Cardiac septum (tissue), 1 donor: Measurements from ENCODE around the gene USF2. TPM values are rescaled to one million over a fixed set of nuclear protein-coding genes. Genes with fewer than 3 reads are reported as not detected.

ENCODE experiments used
- total RNA-seq: library from RNA; stranded (reverse); fragmentation: NEBNext Ultra II Directional; extraction: Animal tissue kit (Norgen Biotek cat#: 25700); gene quantifications from one replicate; pipeline ENCODE4 v1.2.1, GENCODE V29; 2021
- donor health status: DM: no; HTN: no; CAD: no.

Gene USF2
- total RNA-seq, 1 donor from 2014 or later = 174 TPM

Other genes with a start within 250 kb of the USF2 start
- gene SCN1B, start 238.5 kb upstream of the USF2 start, total RNA-seq = 58.7 TPM
- 4.9 TPM for gene HPN, start 227.2 kb upstream of the USF2 start, total RNA-seq
- gene FXYD3, start 153.1 kb upstream of the USF2 start, total RNA-seq = not detected
- gene LGI4, start 133.9 kb upstream of the USF2 start, total RNA-seq = 8.1 TPM
- 613 TPM for gene FXYD1, start 130.1 kb upstream of the USF2 start, total RNA-seq
- not detected for gene FXYD7, start 125.7 kb upstream of the USF2 start, total RNA-seq
- gene FXYD5, start 114.2 kb upstream of the USF2 start, total RNA-seq = 19.0 TPM
- gene FAM187B, start 40.2 kb upstream of the USF2 start, total RNA-seq = not detected
- gene LSR, start 20.0 kb upstream of the USF2 start, total RNA-seq = 3.4 TPM
- not detected for gene HAMP, start 13.6 kb downstream of the USF2 start, total RNA-seq
- not detected for gene MAG, start 23.2 kb downstream of the USF2 start, total RNA-seq
- gene CD22, start 60.2 kb downstream of the USF2 start, total RNA-seq = 0.70 TPM
- gene FFAR1, start 78.9 kb downstream of the USF2 start, total RNA-seq = not detected
- gene FFAR3, start 89.5 kb downstream of the USF2 start, total RNA-seq = not detected
- gene GPR42, start 102.1 kb downstream of the USF2 start, total RNA-seq = not detected
- gene FFAR2, start 179.3 kb downstream of the USF2 start, total RNA-seq = 0.97 TPM
- not detected for gene KRTDAP, start 221.5 kb downstream of the USF2 start, total RNA-seq
- 4.2 TPM for gene DMKN, start 244.7 kb downstream of the USF2 start, total RNA-seq